Motor neuron (in vitro differentiated cells): ENCODE measurements around the gene FARP2. TPM values are rescaled to one million over a fixed set of nuclear protein-coding genes. Genes with fewer than 3 reads are reported as not detected.
A peak's percentile ranks its signal among the peaks of the same experiment; 100 is the strongest.
"Not testable (repeated sequence)": the region's sequence is repeated elsewhere in the genome, so short reads cannot be mapped to it uniquely, and the experiment has no call there.

Experiments
- ATAC-seq, 8 experiments: fragments of 200-7000 bp; cut with Tn5 transposase; replicated peaks in 6 of 8; 2 replicates each; pipeline ENCODE4 v1.8.0; 2021; ENCODE audit warnings: mild to moderate bottlenecking in 8 of 8, moderate library complexity in 8 of 8
- H3K27ac ChIP-seq, 2 donors: fragments of 250-450 bp; sonication (Bioruptor Pico); 2 replicates each; pipeline ENCODE4 v1.9.0; 2021; ENCODE audit warnings: antibody characterized with exemption in 2 of 2, mild to moderate bottlenecking in 2 of 2, moderate library complexity in 1 of 2
- H3K4me1 ChIP-seq, 2 donors: fragments of 250-450 bp; sonication (Bioruptor Pico); replicated peaks in 1 of 2; 2 replicates each; pipeline ENCODE4 v1.6.1; 2021; ENCODE audit warnings: antibody characterized with exemption in 2 of 2, mild to moderate bottlenecking in 2 of 2, moderate library complexity in 1 of 2
- H3K4me3 ChIP-seq, 5 donors: fragments of 250-450 bp; sonication (Bioruptor Pico); 2 replicates each; pipeline ENCODE4 v1.9.0; 2021; ENCODE audit warnings: antibody characterized with exemption in 5 of 5, mild to moderate bottlenecking in 5 of 5, moderate library complexity in 4 of 5
- WGBS, 10 experiments: fragments of 450-650 bp; shearing (Covaris generic); methylation state at CpG; one replicate each; pipeline ENCODE4 v1.0.0; 2022; 5-methylcytosine and 5-hydroxymethylcytosine counted together
- in situ Hi-C, 9 experiments: fragments of 400-800 bp; cut with MboI; loops; one replicate each; pipeline ENCODE4 v1.15.0; 2021; ENCODE audit warnings: low sequenced_read_pairs in 9 of 9, low pct_unique_long_range_greater_than_20kb in 2 of 9; ENCODE audit not compliant: unreplicated experiment in 9 of 9
- total RNA-seq, 8 experiments: library from RNA; unstranded; fragments of 300-600 nt; gene quantifications; 2 replicates each; pipeline versions ENCODE4 v1.2.3 to v1.2.4, GENCODE V29; 2022

FARP2 gene
- total RNA-seq, 8 experiments from 2014 or later, result 11.9 to 41.2 (median 22.8) TPM

DNA sequence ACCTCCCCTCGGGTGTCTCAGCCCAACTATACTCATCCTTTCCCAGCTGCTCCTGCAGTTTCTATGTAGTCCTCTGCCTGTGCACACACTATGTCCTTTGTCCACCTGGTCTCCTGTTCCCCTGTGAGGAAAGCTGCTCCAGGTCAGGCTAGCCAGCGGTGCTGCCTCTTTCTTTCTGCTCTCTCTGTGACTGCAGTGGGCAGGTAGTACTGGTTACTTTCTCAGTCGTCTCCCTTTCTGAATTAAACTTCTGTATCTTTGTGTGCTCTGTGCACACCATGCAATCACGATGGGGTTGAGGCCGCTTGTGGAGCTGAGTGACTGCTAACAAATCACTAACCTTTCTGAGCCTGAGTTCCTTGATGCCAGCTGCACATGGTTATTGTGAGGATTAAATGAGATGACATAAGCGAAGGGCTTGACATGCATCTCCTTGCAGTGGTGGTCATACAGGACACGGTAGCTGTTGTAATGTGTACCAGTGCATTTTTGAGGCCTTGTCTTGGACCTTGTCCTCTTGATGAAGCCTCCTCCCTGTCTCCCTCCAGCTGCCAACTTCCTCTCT is 3.5 kb downstream of the FARP2 start:
- ATAC-seq, result no peak

DNA sequence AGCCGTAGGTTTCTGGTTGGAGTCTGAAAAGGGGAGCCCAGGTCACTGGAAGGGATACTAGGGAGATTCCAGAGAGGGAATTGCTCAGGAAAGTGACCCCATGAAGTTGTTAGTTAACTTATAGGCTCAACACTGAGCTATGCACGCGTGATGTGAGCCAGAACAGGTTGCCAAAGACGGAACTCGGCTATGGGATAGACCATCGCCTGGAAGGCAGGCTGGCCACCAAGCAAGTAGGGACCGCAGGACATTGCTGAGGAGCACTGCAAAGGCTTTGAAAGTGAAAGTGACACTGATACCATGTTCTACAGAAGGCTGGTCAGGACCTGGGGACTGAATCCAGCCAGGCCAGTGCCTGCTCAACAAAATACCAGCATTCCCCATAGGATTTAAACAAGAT is 7.3 kb downstream of the FARP2 start:
- Histone ChIP-seq H3K27ac (no peak overlapping the region), H3K4me3 (no peak overlapping the region), H3K4me1 (no peaks in the 10 kb centered on the region)
- peak in 2 of 8 experiments; percentile 20 to 70 for ATAC-seq
- WGBS, 10 experiments, result 27 to 100% (median 89%) methylated on average over 1 to 7 of the region's 7 CpGs; no CpG with 5 or more reads in 3 of the 10 experiments
- in situ Hi-C loops, result no loop called here

More for the DNA sequence above, 3.5 kb downstream of the FARP2 start:
- Histone ChIP-seq H3K4me3 (no peak overlapping the region), H3K27ac (no peak overlapping the region), H3K4me1 (peaks cover 5 to 9% of the 10 kb centered on the region in 2 donors)
- 50 to 100% (median 94%) methylated on average over 1 to 7 of the region's 7 CpGs; no CpG with 5 or more reads in 2 of the 10 experiments for WGBS, 10 experiments
- in situ Hi-C loops, result no loop called here

DNA sequence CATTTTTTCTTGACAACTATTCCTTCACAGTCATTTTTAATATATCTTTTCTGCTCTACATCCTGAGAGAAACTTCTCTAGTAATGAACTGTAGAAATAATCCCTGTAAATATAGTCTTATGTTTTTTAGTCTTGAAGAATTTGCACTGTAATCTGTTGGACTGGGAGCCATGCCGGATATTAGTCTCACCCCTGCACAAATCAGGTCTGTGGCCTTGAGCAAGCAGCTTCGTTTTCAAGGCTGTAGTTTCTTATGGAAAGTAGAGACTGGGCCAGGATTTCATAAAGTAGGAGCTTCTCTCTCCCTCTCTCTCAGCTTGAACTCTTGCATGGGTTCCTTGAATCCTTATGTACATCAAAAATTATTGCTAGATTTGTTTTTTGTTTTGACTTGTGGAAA is 8.7 kb downstream of the FARP2 start:
- Histone ChIP-seq H3K27ac (no peak overlapping the region), H3K4me3 (no peak overlapping the region), H3K4me1 (no peaks in the 10 kb centered on the region)
- 50 to 100% (median 74%) methylated on average over 1 to 2 of the region's 2 CpGs for WGBS, 10 experiments
- ATAC-seq, result no peak
- in situ Hi-C loops, result no loop called here

DNA sequence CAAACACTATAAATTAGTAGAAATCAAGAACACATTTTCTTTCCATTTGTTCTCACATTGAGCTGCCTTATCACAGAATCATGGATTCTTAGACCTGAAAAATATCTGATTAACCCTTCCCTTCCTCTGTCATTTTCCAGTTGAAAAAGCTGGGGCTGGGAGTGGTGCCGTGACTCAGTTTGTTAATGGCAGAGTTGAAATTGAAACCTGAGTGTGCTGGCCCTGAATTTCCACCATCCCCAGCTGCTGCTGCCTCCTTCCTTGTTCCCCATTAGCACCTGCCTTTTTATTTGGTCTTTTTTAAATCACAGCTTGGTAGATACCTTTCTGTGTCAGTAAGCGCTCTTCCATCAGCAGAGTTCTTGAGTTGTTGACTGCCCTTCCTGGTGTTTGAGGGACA is 10.6 kb downstream of the FARP2 start:
- WGBS, 10 experiments, result 20 to 100% (median 84%) methylated on average over 1 to 2 of the region's 2 CpGs
- H3K27ac ChIP-seq, result no peak overlapping the region
- no peak overlapping the region for H3K4me3 ChIP-seq
- in situ Hi-C loops, result no loop called here
- no peaks in the 10 kb centered on the region for H3K4me1 ChIP-seq
- peak in 2 of 8 experiments; percentile 71 to 80 for ATAC-seq

DNA sequence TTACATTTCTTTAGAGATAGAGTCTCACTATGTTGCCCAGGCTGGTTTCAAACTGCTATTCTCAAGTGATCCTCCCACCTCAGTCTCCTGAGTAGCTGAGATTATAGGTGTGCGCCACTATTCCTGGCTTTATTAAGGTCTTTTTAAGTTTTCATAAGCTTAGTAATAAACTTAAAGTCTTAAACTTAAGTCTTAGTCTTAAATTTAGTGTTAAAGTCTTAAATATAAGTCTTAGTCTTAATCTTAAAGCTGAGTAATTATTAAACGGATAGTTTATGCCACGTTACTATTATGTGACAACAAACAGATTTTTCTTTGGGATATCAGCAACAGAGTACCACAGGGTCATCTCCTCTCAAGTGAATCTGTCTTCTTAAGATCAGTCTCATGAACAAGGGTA is 12.6 kb downstream of the FARP2 start:
- H3K27ac ChIP-seq, result no peak overlapping the region
- H3K4me3 ChIP-seq, result no peak overlapping the region
- H3K4me1 ChIP-seq, result no peaks in the 10 kb centered on the region
- ATAC-seq, result no peak
- in situ Hi-C loops, result no loop called here
- 71 to 100% (median 95%) methylated on average over 1 to 3 of the region's 3 CpGs; no CpG with 5 or more reads in 1 of the 10 experiments for WGBS, 10 experiments

DNA sequence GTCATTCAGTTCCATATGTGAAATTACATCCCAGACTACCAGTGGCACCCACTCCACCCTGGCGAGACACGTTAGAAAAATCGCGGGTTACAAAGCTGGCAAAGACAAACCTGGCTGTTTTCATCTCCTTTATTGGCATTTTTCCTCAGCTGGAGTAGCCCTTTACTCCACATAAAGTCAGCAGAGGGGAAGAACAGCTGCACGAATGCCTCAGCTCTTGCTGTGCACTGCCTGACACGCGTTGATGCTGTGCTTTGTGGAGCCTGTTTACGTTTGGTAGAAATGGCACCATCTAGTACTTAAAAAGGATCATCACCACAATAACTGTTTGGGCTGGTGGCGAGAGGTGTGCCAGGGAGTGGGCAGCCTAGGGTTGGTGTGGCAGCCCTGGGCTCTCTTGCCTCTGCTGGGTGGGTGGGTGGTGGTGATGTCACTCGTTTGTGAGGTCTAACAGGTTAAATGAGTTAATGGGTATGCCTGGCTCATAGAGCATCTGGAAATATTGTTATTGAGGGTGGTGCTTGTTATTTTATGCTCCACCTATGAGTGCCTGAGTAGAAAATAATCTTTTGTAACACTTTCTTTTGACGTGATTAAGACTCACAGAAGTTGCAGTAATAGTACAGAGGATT is 16.4 kb downstream of the FARP2 start:
- Histone ChIP-seq H3K4me1 (no peaks in the 10 kb centered on the region), H3K27ac (no peak overlapping the region), H3K4me3 (no peak overlapping the region)
- ATAC-seq, result peak in 1 of 8 experiments; percentile 55
- in situ Hi-C loops, result no loop called here
- WGBS, 10 experiments, result 13 to 100% (median 83%) methylated on average over 1 to 6 of the region's 11 CpGs; no CpG with 5 or more reads in 2 of the 10 experiments

DNA sequence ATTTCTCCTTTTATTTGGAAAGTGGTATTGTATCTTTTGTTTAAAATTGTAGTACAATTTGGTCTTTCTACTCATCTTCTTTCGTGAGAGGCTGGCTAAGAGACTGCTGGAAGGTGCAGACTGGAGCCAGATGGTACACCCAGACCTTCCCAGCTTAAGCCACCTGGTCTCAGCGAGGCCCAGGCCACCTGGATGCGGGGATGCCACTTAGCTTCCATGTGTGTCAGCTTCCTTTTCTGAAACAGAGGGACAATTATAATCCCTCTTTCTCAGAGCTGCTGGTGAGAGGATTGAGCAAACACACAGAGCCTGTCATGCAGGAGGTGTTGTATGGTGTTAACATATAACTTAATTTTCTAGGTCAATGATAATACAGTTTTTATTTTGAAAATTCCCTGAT is 17.4 kb downstream of the FARP2 start:
- Histone ChIP-seq H3K4me3 (no peak overlapping the region), H3K27ac (no peak overlapping the region), H3K4me1 (no peaks in the 10 kb centered on the region)
- in situ Hi-C loops, result no loop called here
- ATAC-seq, result no peak
- 78 to 100% (median 85%) methylated on average over 1 to 3 of the region's 3 CpGs; no CpG with 5 or more reads in 4 of the 10 experiments for WGBS, 10 experiments

DNA sequence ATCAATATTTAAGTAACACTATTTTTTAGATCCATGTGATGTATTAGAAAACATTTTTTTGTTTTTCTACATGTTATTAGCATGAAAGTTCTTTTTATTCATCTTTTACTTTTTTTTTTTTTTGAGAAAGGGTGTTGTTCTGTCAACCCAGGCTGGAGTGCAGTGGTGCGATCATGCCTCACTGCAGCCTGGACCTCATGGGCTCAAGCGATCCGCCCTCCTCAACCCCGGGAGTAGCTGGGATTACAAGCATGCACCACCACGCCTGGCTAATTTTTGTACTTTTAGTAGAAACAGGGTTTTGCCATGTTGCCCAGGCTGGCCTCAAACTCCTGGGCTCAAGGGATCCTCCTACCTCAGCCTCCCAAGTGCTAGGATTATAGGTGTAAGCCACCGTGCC is 17.8 kb downstream of the FARP2 start:
- H3K4me3 ChIP-seq, in situ Hi-C loops, H3K27ac ChIP-seq, ATAC-seq, H3K4me1 ChIP-seq: not testable (repeated sequence)
- 76 to 100% (median 94%) methylated on average over 2 to 6 of the region's 6 CpGs; no CpG with 5 or more reads in 1 of the 10 experiments for WGBS, 10 experiments

DNA sequence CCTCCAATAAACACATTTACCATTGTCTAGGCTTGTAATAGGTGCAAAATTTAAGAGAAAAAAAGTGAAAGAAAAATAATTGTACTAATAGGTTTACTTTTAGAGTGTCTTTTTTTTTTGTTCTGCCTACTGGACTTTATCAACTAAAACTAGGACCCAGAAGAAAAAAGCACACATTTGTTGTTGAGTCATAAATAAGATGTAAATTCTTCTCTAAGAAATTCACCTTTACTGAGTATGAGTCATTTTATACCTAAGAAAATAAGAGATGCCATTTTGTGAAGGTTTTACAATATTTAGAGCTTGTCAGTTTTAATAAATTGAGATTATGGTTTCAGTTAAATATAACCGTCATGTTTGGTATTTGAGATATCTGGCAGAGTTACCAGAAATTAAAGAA is 19.2 kb downstream of the FARP2 start:
- H3K27ac ChIP-seq, result no peak overlapping the region
- H3K4me1 ChIP-seq, result peaks cover 0 to 5% of the 10 kb centered on the region in 2 donors
- H3K4me3 ChIP-seq, result no peak overlapping the region
- in situ Hi-C loops, result no loop called here
- 100% methylated on average over 1 of the region's 1 CpG for WGBS, 10 experiments
- no peak for ATAC-seq

DNA sequence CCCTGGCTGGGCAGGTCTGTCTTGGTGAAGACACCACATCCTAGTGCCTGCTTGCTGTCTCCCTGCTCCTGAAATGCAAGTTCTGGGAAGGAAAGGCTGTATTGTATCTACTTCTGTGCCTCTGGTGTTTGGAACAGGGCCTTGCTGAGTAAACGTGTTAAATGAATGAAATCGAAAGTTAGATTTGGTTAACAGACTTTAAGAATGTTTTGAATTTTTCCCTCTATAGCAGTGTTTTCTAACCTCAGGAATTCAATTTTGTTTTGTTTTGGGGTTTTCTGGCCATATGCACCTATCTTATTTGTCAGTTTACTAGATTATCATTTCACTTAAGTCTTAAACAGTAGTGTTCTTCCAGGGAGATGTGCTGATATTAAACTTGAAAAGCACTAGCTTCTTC is 20.7 kb downstream of the FARP2 start:
- WGBS, 10 experiments, result 37 to 100% (median 86%) methylated on average over 1 to 2 of the region's 2 CpGs; no CpG with 5 or more reads in 4 of the 10 experiments
- no peak overlapping the region for H3K4me3 ChIP-seq
- no peak overlapping the region for H3K27ac ChIP-seq
- in situ Hi-C loops, result no loop called here
- peaks cover 0 to 5% of the 10 kb centered on the region in 2 donors for H3K4me1 ChIP-seq
- no peak for ATAC-seq

DNA sequence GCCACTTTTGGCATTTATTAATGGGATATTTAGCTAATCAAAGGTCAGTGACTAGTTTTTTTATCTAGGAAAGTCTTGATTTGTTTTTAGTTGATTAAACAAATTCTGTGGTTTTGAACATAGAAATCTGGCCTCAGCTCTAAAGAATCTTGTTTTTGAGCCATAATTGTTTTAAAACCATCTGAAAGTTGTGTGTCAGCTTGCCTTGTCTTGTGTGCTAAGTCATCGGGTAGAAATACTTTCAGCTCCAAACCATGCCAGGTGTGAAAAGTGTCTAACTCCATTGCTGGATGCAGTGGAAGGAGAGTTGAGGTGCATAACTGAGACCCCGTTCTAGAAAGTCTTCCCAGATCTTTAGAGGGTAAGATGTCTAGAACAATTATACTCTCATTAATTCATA is 22.7 kb downstream of the FARP2 start:
- in situ Hi-C loops, result no loop called here
- no peak overlapping the region for H3K4me3 ChIP-seq
- H3K27ac ChIP-seq, result no peak overlapping the region
- ATAC-seq, result no peak
- WGBS, 10 experiments, result 0 to 94% (median 73%) methylated on average over 1 to 2 of the region's 2 CpGs; no CpG with 5 or more reads in 2 of the 10 experiments
- peaks cover 0 to 5% of the 10 kb centered on the region in 2 donors for H3K4me1 ChIP-seq

DNA sequence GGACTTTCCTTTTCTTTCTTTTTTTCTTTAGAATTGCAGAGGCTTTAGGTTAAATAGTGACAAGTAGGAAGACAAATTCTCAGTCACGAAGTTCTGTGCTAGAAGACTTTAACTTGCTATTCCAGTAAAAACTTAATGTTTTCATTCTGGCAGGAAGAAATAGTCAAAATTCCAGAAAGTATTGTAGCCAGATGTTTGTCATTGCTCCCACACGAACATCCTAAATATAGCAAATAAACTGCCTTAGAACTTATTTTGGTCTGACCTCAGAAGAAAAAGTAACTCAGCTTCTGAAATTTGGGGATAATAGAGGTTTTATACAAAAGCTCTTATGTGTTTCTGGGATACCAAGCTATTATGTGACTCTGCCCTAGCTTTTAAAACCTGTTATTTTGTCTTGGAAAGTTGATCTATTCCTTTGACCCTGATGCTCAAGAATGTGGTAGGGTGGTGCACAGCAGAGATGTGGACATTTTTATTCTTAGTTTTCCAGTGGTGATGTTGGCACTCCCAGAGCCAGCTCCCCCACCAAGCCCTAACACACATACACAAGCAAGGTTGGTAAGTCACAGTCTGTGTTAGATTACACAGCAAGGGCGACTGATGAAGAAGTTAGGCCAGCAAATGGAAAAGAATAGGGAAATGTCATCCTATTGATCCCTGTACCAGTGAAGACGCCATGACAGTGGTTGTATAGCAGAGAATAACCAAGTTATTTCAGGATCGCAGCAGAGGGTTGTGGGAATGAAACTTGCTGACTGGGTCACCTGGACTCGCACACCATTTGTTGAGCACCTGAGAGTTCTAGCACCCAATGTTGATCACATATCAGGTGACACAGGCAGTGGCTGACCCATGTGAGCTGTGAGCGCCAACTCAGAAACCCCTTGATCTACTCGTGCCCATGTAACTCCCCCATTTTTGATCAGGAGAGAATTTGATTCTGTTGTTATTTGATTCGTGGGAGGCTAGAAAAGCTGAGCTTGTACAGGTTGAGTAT is 23.7 kb downstream of the FARP2 start:
- 21 to 100% (median 75%) methylated on average over 2 to 8 of the region's 9 CpGs for WGBS, 10 experiments
- no peak overlapping the region for H3K4me3 ChIP-seq
- H3K27ac ChIP-seq, result no peak overlapping the region
- in situ Hi-C loops, result no loop called here
- H3K4me1 ChIP-seq, result peaks cover 0 to 5% of the 10 kb centered on the region in 2 donors
- ATAC-seq, result peak in 2 of 8 experiments; percentile 20 to 48

DNA sequence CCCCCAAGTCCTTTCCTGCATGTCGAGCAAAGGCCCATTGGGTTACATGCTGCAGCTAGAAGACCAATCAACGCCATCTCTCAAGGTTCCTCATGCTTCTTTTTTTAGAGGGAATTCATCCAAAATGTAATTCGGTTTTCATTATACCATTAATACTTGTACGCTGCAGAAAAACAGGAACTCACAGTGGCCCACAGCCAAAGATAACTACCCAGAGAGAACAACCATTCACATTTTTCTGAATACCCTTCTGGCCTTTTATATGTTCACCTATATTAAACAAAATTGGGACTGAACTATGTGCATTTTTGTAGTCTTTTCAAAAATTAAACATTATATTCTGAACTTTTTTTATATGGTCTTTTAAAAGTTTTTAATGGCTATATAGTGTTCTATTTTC is 25.8 kb downstream of the FARP2 start:
- Histone ChIP-seq H3K4me3 (no peak overlapping the region), H3K27ac (no peak overlapping the region), H3K4me1 (peaks cover 0 to 5% of the 10 kb centered on the region in 2 donors)
- in situ Hi-C loops, result no loop called here
- 72 to 100% (median 94%) methylated on average over 1 to 4 of the region's 4 CpGs for WGBS, 10 experiments
- no peak for ATAC-seq
